GM23338 (cell line): ENCODE data around the gene PNP. TPM values are rescaled to one million over a fixed set of nuclear protein-coding genes. Genes with fewer than 3 reads are reported as not detected.
"Not testable (repeated sequence)": the region's sequence is repeated elsewhere in the genome, so short reads cannot be mapped to it uniquely, and the experiment has no call there.

ENCODE experiments used
- ATAC-seq: fragments of 200-7000 bp; cut with Tn5 transposase; 3 replicates; pipeline ENCODE4 v1.9.1; 2020
- DNase-seq: peaks from one replicate; pipeline ENCODE4 v3.0.0-alpha.2; 2015; ENCODE audit warnings: low spot score
- H2AFZ ChIP-seq: fragments of 200-600 bp; sonication (generic); 2 replicates; pipeline ENCODE4 v1.8.0; 2016; ENCODE audit warnings: antibody characterized with exemption, mild to moderate bottlenecking, moderate library complexity
- H3F3A ChIP-seq: fragments of 200-600 bp; sonication (generic); replicated peaks from 2 replicates; pipeline ENCODE4 v1.8.0; 2017; ENCODE audit warnings: antibody characterized with exemption, mixed run types, low read depth
- H3K27ac ChIP-seq: fragments of 200-600 bp; sonication (generic); 2 replicates; pipeline ENCODE4 v1.6.1; 2016; ENCODE audit warnings: low read depth
- H3K27me3 ChIP-seq: fragments of 200-600 bp; sonication (generic); 2 replicates; pipeline ENCODE4 v1.8.0; 2016; ENCODE audit warnings: mild to moderate bottlenecking, mixed run types, moderate library complexity; ENCODE audit not compliant: insufficient read depth
- H3K36me3 ChIP-seq: fragments of 200-600 bp; sonication (generic); 2 replicates; pipeline ENCODE4 v1.8.0; 2016; ENCODE audit warnings: mild to moderate bottlenecking; ENCODE audit not compliant: insufficient read depth
- H3K4me1 ChIP-seq: fragments of 200-600 bp; sonication (generic); 2 replicates; pipeline ENCODE4 v1.8.0; 2016; ENCODE audit warnings: mild to moderate bottlenecking, moderate library complexity; ENCODE audit not compliant: insufficient read depth
- H3K4me2 ChIP-seq: fragments of 200-600 bp; sonication (generic); 2 replicates; pipeline ENCODE4 v1.7.1; 2017; ENCODE audit warnings: mixed run types
- H3K4me3 ChIP-seq: fragments of 200-600 bp; sonication (generic); 2 replicates; pipeline ENCODE4 v1.6.1; 2016; ENCODE audit warnings: mixed run types
- H3K79me2 ChIP-seq: fragments of 200-600 bp; sonication (generic); replicated peaks from 2 replicates; pipeline ENCODE4 v1.8.0; 2017; ENCODE audit warnings: mild to moderate bottlenecking; ENCODE audit not compliant: insufficient read depth
- H3K9me2 ChIP-seq: fragments of 200-600 bp; sonication (generic); 2 replicates; pipeline ENCODE4 v1.8.0; 2017; ENCODE audit not compliant: insufficient read depth
- H4K20me1 ChIP-seq: fragments of 200-600 bp; sonication (generic); replicated peaks from 2 replicates; pipeline ENCODE4 v1.8.0; 2017; ENCODE audit warnings: mild to moderate bottlenecking; ENCODE audit not compliant: insufficient read depth
- H3K27ac Mint-ChIP-seq: 2 replicates; pipeline ENCODE4 v1.8.0; 2020; ENCODE audit warnings: inconsistent platforms, mild to moderate bottlenecking, moderate library complexity, mixed read lengths
- H3K27me3 Mint-ChIP-seq: 3 replicates; pipeline ENCODE4 v1.8.0; 2022; ENCODE audit warnings: low read depth, mild to moderate bottlenecking, moderate library complexity, mixed read lengths, inconsistent platforms; ENCODE audit not compliant: insufficient read depth, poor library complexity
- H3K36me3 Mint-ChIP-seq: 3 replicates; pipeline ENCODE4 v1.8.0; 2021; ENCODE audit warnings: low read depth, mild to moderate bottlenecking, inconsistent platforms, moderate library complexity, mixed read lengths
- H3K4me1 Mint-ChIP-seq: 3 replicates; pipeline ENCODE4 v1.8.0; 2020; ENCODE audit warnings: mild to moderate bottlenecking, inconsistent platforms, mixed read lengths
- H3K4me3 Mint-ChIP-seq: 3 replicates; pipeline ENCODE4 v1.8.0; 2021; ENCODE audit warnings: moderate library complexity, mild to moderate bottlenecking, inconsistent platforms, mixed read lengths
- H3K9me3 Mint-ChIP-seq: 3 replicates; pipeline ENCODE4 v1.8.0; 2020; ENCODE audit warnings: moderate library complexity, mild to moderate bottlenecking, inconsistent platforms, mixed read lengths
- CREB1 ChIP-seq: fragments of 250-450 bp; sonication (Bioruptor Pico); IDR thresholded peaks from 2 replicates; pipeline ENCODE4 v1.5.0; 2020; ENCODE audit warnings: low read depth, mild to moderate bottlenecking, moderate library complexity
- CTCF ChIP-seq, 2 experiments: fragments of 200-600 bp in 1 of 2; sonication (generic) in 1 of 2; conservative IDR thresholded peaks; 2 replicates each; pipeline versions ENCODE4 v1.5.1 to v1.6.1; 2016 to 2017; ENCODE audit warnings: antibody characterized with exemption in 2 of 2, low read depth in 2 of 2, mild to moderate bottlenecking in 2 of 2, moderate library complexity in 1 of 2
- ETS1 ChIP-seq: IDR thresholded peaks from 2 replicates; pipeline ENCODE4 v1.6.1; 2016; ENCODE audit warnings: antibody characterized with exemption
- EZH2phosphoT487 ChIP-seq: fragments of 200-600 bp; sonication (generic); IDR thresholded peaks from one replicate; pipeline ENCODE4 v1.8.1; 2018; ENCODE audit warnings: antibody characterized with exemption; ENCODE audit not compliant: unreplicated experiment
- JUNB ChIP-seq: IDR thresholded peaks from one replicate; pipeline ENCODE4 v1.6.1; 2016; ENCODE audit warnings: antibody characterized with exemption; ENCODE audit not compliant: unreplicated experiment
- NANOG ChIP-seq: IDR thresholded peaks from 2 replicates; pipeline ENCODE4 v1.6.1; 2016; ENCODE audit warnings: antibody characterized with exemption, borderline replicate concordance
- POLR2AphosphoS5 ChIP-seq: IDR thresholded peaks from 2 replicates; pipeline ENCODE4 v1.6.1; 2016; ENCODE audit warnings: antibody characterized with exemption, low read depth
- STAT1 ChIP-seq: IDR thresholded peaks from one replicate; pipeline ENCODE4 v1.6.1; 2016; ENCODE audit warnings: antibody characterized with exemption; ENCODE audit not compliant: unreplicated experiment
- ZNF114 ChIP-seq: fragments of 250-450 bp; sonication (Bioruptor Pico); IDR thresholded peaks from 2 replicates; pipeline ENCODE4 v1.5.0; 2020; ENCODE audit warnings: mild to moderate bottlenecking, moderate library complexity
- ZNF331 ChIP-seq: fragments of 250-450 bp; sonication (Bioruptor Pico); IDR thresholded peaks from 2 replicates; pipeline ENCODE4 v1.5.0; 2020; ENCODE audit warnings: low read depth, mild to moderate bottlenecking, moderate library complexity
- polyA plus RNA-seq: library from polyadenylated mRNA; unstranded; fragments of >200 nt; fragmentation: Nextera tagmentation; extraction: Ambion mirVana; gene quantifications from 2 replicates; pipeline ENCODE4 v1.2.1, GENCODE V29; 2016
- total RNA-seq: library from RNA; depleted of rRNA; stranded (reverse); fragments of >200 nt; shearing (Covaris generic); gene quantifications from 2 replicates; pipeline ENCODE4 v1.2.3, GENCODE V29; 2014

The PNP gene
- total and polyA plus RNA-seq, 2 experiments from 2014 or later, result 60.7 to 102 TPM

- not testable (repeated sequence) for H3K27ac ChIP-seq, H2AFZ ChIP-seq, H3F3A ChIP-seq, ATAC-seq, H3K4me1 Mint-ChIP-seq, H3K27me3 Mint-ChIP-seq, H3K4me3 Mint-ChIP-seq, H3K4me1 ChIP-seq, H3K79me2 ChIP-seq, H4K20me1 ChIP-seq, H3K36me3 ChIP-seq, H3K27ac Mint-ChIP-seq, DNase-seq, H3K9me2 ChIP-seq, H3K4me2 ChIP-seq, H3K4me3 ChIP-seq, H3K27me3 ChIP-seq
- Mint-ChIP-seq H3K9me3 (peaks cover 12% of the 10 kb centered on the region), H3K36me3 (peaks cover 10% of the 10 kb centered on the region)
Measured at GRCh38 chr14:20506276-20506675, 37.1 kb downstream of the PNP start.

GRCh38 chr14:20506752-20507151 is 37.5 kb downstream of the PNP start:
- not testable (repeated sequence) for ATAC-seq, H4K20me1 ChIP-seq, H3K4me1 ChIP-seq

GRCh38 chr14:20507537-20507936 is 38.3 kb downstream of the PNP start:
- DNase-seq, H3K79me2 ChIP-seq, ATAC-seq, H3K27me3 Mint-ChIP-seq, H2AFZ ChIP-seq, H3K27me3 ChIP-seq, H3K4me1 Mint-ChIP-seq, H3F3A ChIP-seq, H3K9me2 ChIP-seq, H3K36me3 ChIP-seq, H4K20me1 ChIP-seq, H3K27ac Mint-ChIP-seq, H3K4me3 ChIP-seq, H3K27ac ChIP-seq, H3K4me3 Mint-ChIP-seq, H3K4me1 ChIP-seq, H3K4me2 ChIP-seq: not testable (repeated sequence)
- Mint-ChIP-seq H3K36me3 (peaks cover 10% of the 10 kb centered on the region), H3K9me3 (peaks cover 12% of the 10 kb centered on the region)

More at GRCh38 chr14:20506752-20507151, 37.5 kb downstream of the PNP start:
- not testable (repeated sequence) for H3K27me3 Mint-ChIP-seq, H3K27ac Mint-ChIP-seq, H3K9me2 ChIP-seq, H3K79me2 ChIP-seq, H2AFZ ChIP-seq, DNase-seq, H3K27ac ChIP-seq, H3K4me1 Mint-ChIP-seq, H3F3A ChIP-seq, H3K4me3 Mint-ChIP-seq, H3K27me3 ChIP-seq, H3K4me2 ChIP-seq, H3K4me3 ChIP-seq, H3K36me3 ChIP-seq
- H3K9me3 Mint-ChIP-seq, result peaks cover 12% of the 10 kb centered on the region
- peaks cover 10% of the 10 kb centered on the region for H3K36me3 Mint-ChIP-seq

- Histone ChIP-seq H3K9me2 (peaks cover 2% of the 10 kb centered on the region; the same call in 1 of the 2 replicates), H3K4me3 (no peak overlapping the region), H3K36me3 (no peaks in the 10 kb centered on the region), H3K27me3 (no peaks in the 10 kb centered on the region), H4K20me1 (no peaks in the 10 kb centered on the region), H3K27ac (no peak overlapping the region), H3K79me2 (no peaks in the 10 kb centered on the region), H3F3A (no peaks in the 10 kb centered on the region), H3K4me1 (0 out of 2 replicates have a peak, but pooled peaks cover 11% of the 10 kb centered on the region), H2AFZ (no peak overlapping the region), H3K4me2 (no peak overlapping the region)
- Mint-ChIP-seq H3K9me3 (peaks cover 12% of the 10 kb centered on the region), H3K27ac (no peak overlapping the region), H3K36me3 (peaks cover 10% of the 10 kb centered on the region), H3K27me3 (no peaks in the 10 kb centered on the region), H3K4me3 (no peak overlapping the region), H3K4me1 (peaks cover 5% of the 10 kb centered on the region; the same call in 2 of the 3 replicates)
- DNase-seq, result no peak
- no peak for ATAC-seq
- TF ChIP-seq ETS1 (no peak), JUNB (no peak), STAT1 (no peak), ZNF114 (CRISPR knock-in tag) (no peak), CREB1 (no peak), POLR2AphosphoS5 (no peak), NANOG (no peak), CTCF (conservative IDR thresholded peaks at IDR 0.05; ENCODE audit: low read depth in 2 of 2) (no peak), EZH2phosphoT487 (no peak), ZNF331 (CRISPR knock-in tag) (no peak)
Measured at GRCh38 chr14:20508367-20508766, 39.2 kb downstream of the PNP start.
